Spinal cord (tissue), 10 donors: ENCODE results near the gene USP50. TPM values are rescaled to one million over a fixed set of nuclear protein-coding genes. Genes with fewer than 3 reads are reported as not detected.

Source experiments
- DNase-seq, 6 donors: peaks; one replicate each; pipeline versions ENCODE4 v3.0.0 to v3.0.0-alpha.2; 2013 to 2015; ENCODE audit warnings: low spot score in 6 of 6, low read depth in 4 of 6
- H3K27ac ChIP-seq: one replicate; pipeline ENCODE4 v1.5.1; 2013; ENCODE audit warnings: low read depth, low read length, control low read depth
- H3K27me3 ChIP-seq: one replicate; pipeline ENCODE4 v1.6.1; 2013; ENCODE audit warnings: low read length; ENCODE audit not compliant: control insufficient read depth, insufficient read depth
- H3K36me3 ChIP-seq: one replicate; pipeline ENCODE4 v1.6.1; 2013; ENCODE audit warnings: low read length; ENCODE audit not compliant: control insufficient read depth, insufficient read depth
- H3K4me1 ChIP-seq: one replicate; pipeline ENCODE4 v1.6.1; 2013; ENCODE audit warnings: low read length; ENCODE audit not compliant: control insufficient read depth, insufficient read depth
- H3K4me3 ChIP-seq: one replicate; pipeline ENCODE4 v1.5.1; 2013; ENCODE audit warnings: low read depth, low read length, control low read depth
- H3K9me3 ChIP-seq: one replicate; pipeline ENCODE4 v1.6.1; 2013; ENCODE audit warnings: low read length; ENCODE audit not compliant: control insufficient read depth, insufficient read depth
- WGBS: methylation state at CpG from one replicate; pipeline ENCODE4 v1.1.5; 2013; ENCODE audit warnings: missing lambda C conversion rate; ENCODE audit not compliant: insufficient coverage; 5-methylcytosine and 5-hydroxymethylcytosine counted together
- polyA plus RNA-seq, 2 donors: library from polyadenylated mRNA; unstranded; fragments of 120-200 nt; gene quantifications; one replicate each; pipeline ENCODE4 v1.2.1, GENCODE V29; 2013; ENCODE audit not compliant: insufficient read length in 2 of 2
- total RNA-seq, 2 donors: library from RNA; depleted of rRNA in 1 of 2; stranded (reverse); fragments of 120-200 nt in 1 of 2; fragments of >200 nt in 1 of 2; gene quantifications; one replicate each; pipeline versions ENCODE4 v1.2.3 to v1.2.4, GENCODE V29; 2013 to 2014
- donor health status: healthy.

Gene USP50
- total and polyA plus RNA-seq, 4 donors = 0.94 to 2.3 (median 1.1) TPM

DNA sequence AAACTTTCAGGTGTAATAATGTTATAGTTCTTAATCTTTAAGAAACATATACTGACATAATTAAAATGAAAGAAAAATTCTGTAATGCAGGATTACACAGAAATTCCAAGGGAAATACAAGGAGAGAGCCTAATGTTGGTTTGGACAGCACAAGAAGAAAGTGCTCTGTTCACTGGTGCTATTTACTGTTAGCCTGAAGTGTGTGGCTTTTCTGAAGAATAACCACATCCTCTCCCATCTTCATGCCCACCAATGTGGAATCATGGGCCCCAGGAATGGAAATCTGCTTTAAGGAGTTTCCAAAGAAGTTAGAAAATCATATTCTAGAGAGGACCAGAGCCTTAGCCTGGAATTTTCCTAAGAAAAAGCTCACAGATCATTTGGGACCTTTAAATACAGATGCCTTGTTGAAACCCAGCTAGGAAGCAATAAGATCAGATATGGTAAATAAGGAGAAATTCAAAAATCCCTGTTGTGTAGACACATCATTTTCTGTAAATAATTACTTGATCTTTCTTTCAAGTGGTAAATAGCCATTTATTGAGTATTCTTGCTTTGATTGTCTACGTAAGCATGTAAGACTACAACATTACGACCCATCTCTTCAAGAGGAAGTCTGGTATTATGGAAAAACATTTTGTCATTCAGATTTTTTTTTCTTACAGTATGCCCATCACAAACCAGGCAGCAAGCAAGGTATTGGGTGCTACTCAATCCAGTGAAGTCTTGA is 10.3 kb upstream of the USP50 start:
- no CpG with 5 or more reads among the region's 2 CpGs for WGBS
- DNase-seq = no peak
- Histone ChIP-seq H3K4me1 (no peaks in the 10 kb centered on the region), H3K27ac (no peak overlapping the region), H3K27me3 (no peaks in the 10 kb centered on the region), H3K36me3 (peaks cover 11% of the 10 kb centered on the region), H3K4me3 (no peak overlapping the region), H3K9me3 (no peaks in the 10 kb centered on the region)

DNA sequence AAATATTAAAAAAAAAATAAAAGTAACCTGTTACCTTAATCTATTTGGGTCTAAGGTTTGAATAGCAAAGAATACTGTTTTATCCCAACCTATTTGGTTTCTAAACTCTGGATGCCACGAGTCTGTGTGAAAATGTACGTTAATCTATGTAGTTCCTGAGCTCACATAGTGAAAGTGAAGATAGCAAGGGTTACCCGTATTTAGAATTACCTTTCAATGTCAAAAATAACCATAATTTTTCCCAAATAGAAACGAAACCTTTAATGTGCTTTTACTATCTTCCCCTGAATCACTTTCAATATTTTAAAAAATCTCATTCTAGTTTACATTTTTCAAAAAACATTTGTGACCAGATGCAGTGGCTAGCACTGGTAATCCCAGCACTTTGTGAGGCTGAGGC is 5.8 kb upstream of the USP50 start:
- Histone ChIP-seq H3K27ac (no peak overlapping the region), H3K9me3 (no peaks in the 10 kb centered on the region), H3K4me1 (no peaks in the 10 kb centered on the region), H3K36me3 (no peaks in the 10 kb centered on the region), H3K4me3 (no peak overlapping the region), H3K27me3 (no peaks in the 10 kb centered on the region)
- no peak for DNase-seq
- WGBS = 100% methylated on average over 2 of the region's 4 CpGs

DNA sequence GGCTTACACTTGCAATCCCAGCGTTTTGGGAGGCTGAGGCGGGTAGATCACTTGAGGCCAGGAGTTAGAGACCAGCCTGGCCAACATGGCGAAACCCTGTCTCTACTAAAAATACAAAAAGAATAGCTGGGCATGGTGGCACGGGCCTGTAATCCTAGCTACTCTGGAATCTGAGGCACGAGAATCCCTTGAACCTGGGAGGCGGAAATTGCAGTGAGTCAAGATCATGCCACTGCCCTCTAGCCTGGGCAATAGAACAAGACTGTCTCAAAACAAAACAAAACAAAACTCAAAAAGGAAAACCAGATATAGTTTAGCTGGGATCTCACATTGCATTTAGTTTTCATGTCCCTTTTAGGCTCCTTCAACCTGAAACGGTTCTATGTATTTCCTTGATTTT is 2.9 kb upstream of the USP50 start:
- Histone ChIP-seq H3K4me3 (no peak overlapping the region), H3K27me3 (no peaks in the 10 kb centered on the region), H3K36me3 (no peaks in the 10 kb centered on the region), H3K27ac (no peak overlapping the region), H3K9me3 (no peaks in the 10 kb centered on the region), H3K4me1 (no peaks in the 10 kb centered on the region)
- 92% methylated on average over 5 of the region's 7 CpGs for WGBS
- no peak for DNase-seq

DNA sequence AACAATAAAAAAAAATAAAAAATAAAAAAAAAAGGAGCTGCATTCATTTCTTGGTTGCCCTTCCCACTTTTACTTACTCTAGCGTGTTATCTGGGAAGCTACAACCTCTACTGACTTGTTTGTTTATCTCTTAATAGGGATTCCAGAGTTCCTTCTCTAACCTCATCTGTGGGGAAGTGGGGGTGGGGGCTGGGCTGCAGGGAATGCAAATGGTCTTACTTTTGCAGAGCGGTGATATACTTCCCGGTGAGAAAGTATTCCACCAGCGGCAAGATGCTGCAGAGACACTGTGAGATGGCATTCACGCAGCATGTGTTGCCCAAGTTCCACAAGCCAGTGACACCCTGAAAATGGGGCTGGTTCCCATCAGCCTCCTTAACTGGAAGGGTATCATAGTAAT is 2.1 kb downstream of the USP50 start:
- Histone ChIP-seq H3K4me3 (no peak overlapping the region), H3K4me1 (no peaks in the 10 kb centered on the region), H3K27me3 (no peaks in the 10 kb centered on the region), H3K36me3 (no peaks in the 10 kb centered on the region), H3K9me3 (no peaks in the 10 kb centered on the region), H3K27ac (no peak overlapping the region)
- 75% methylated on average over 4 of the region's 5 CpGs for WGBS
- no peak for DNase-seq

DNA sequence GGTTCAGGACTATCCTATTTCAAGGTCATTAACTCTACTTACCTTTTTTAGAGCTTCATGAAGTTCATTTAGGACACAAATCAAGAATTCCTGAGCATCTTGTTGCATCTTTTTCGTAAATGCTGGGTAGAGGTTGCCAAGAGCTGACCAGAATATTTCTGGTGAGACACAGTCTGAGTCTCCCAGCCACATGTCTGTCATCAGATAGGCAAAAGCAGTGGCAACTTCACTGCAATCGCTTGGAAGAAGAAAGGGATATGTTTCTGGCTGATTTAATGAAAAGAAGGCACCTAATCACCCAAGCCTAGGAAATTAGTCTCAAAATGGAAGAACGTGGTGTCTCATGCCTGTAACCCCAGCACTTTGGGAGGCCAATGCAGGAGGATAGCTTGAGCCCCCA is 2.9 kb downstream of the USP50 start:
- DNase-seq = no peak
- no peak overlapping the region for H3K4me3 ChIP-seq
- no peaks in the 10 kb centered on the region for H3K36me3 ChIP-seq
- no peaks in the 10 kb centered on the region for H3K9me3 ChIP-seq
- no peaks in the 10 kb centered on the region for H3K4me1 ChIP-seq
- H3K27ac ChIP-seq = no peak overlapping the region
- WGBS = 88% methylated on average over 2 of the region's 3 CpGs
- no peaks in the 10 kb centered on the region for H3K27me3 ChIP-seq

DNA sequence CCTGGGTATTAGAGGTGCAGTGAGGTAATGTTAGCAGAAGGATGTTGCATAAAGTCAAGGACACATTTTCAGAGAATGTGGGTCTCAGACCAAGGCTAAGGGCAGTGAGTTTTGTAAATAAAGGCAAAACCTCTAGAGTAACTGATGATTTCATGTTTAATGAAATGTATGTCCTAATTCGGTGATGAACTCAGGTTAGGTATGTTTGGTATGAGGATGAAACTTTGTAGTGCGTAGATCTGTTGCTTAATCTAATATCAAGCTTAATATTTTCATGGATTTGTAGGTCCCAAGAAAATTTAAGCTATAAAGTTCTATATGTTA is 3.6 kb downstream of the USP50 start:
- no peak for DNase-seq

DNA sequence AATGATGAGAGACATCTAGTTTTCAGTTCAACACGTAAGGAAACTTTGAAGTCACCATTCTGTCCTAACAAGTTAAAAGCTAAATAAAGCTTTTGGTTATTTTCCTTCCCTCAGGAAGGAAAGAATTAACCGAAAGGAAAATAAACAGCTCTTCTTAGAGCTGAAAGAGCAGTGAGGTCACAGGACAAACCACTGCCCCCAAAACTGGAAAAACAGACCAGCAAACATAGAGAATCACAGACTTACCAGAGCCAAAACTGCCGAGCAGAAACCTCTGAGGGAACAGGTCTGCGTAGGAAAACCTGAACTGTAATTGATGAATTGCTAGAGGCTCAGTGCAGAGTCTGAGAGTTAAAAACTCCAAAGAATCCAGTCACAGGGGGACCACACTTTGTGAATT is 14.7 kb downstream of the USP50 start:
- Histone ChIP-seq H3K9me3 (no peaks in the 10 kb centered on the region), H3K4me3 (no peak overlapping the region), H3K36me3 (no peaks in the 10 kb centered on the region), H3K27ac (no peak overlapping the region), H3K4me1 (no peaks in the 10 kb centered on the region), H3K27me3 (no peaks in the 10 kb centered on the region)
- 53% methylated on average over 2 of the region's 4 CpGs for WGBS
- no peak for DNase-seq

More for the DNA sequence above, 3.6 kb downstream of the USP50 start:
- H3K36me3 ChIP-seq = no peaks in the 10 kb centered on the region
- H3K9me3 ChIP-seq = no peaks in the 10 kb centered on the region
- no peaks in the 10 kb centered on the region for H3K27me3 ChIP-seq
- no peak overlapping the region for H3K27ac ChIP-seq
- no CpG with 5 or more reads among the region's 2 CpGs for WGBS
- H3K4me3 ChIP-seq = no peak overlapping the region
- no peaks in the 10 kb centered on the region for H3K4me1 ChIP-seq

DNA sequence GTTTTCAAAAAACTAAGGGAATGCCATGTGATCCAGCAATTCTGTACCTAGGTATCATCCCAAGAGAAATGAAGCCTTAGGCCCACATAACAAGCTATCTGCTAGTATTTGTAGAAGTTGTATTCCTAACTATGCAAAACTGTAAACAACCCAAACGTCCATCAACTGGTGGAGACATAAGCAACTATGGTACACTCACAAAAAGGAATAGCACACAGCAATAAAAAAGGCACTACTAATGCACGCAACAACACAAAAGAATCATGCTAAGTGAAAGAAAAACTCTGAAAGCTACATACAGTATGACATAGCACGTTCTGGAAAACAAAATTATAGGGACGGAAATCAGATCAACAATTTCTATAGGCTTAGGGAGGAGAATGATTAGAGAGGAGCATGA is 15.3 kb downstream of the USP50 start:
- Histone ChIP-seq H3K4me3 (no peak overlapping the region), H3K9me3 (no peaks in the 10 kb centered on the region), H3K4me1 (no peaks in the 10 kb centered on the region), H3K27me3 (no peaks in the 10 kb centered on the region), H3K36me3 (no peaks in the 10 kb centered on the region), H3K27ac (no peak overlapping the region)
- DNase-seq = no peak
- no CpG with 5 or more reads among the region's 4 CpGs for WGBS

DNA sequence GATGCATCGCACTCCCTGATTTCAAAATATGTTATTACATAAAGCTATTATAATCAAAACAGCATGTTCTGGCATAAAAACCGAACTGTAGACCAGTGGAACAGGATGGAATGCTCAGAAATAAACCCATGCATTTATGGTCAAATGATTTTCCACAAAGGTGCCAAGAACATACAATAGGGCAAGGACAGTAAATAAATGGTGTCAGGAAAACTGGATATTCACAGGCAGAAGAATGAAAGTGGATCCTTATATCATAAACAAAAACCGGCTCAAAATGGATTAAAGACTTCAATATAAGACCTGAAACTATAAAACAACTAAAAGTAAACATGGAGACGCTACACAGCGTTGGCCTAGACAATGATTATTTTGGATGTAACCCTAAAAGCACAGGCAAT is 22.6 kb downstream of the USP50 start:
- H3K27ac ChIP-seq = no peak overlapping the region
- H3K4me1 ChIP-seq = no peaks in the 10 kb centered on the region
- no peaks in the 10 kb centered on the region for H3K36me3 ChIP-seq
- DNase-seq = peak in 1 of 6 donors; percentile 26
- H3K27me3 ChIP-seq = no peaks in the 10 kb centered on the region
- no peak overlapping the region for H3K4me3 ChIP-seq
- no peaks in the 10 kb centered on the region for H3K9me3 ChIP-seq
- no CpG with 5 or more reads among the region's 5 CpGs for WGBS

DNA sequence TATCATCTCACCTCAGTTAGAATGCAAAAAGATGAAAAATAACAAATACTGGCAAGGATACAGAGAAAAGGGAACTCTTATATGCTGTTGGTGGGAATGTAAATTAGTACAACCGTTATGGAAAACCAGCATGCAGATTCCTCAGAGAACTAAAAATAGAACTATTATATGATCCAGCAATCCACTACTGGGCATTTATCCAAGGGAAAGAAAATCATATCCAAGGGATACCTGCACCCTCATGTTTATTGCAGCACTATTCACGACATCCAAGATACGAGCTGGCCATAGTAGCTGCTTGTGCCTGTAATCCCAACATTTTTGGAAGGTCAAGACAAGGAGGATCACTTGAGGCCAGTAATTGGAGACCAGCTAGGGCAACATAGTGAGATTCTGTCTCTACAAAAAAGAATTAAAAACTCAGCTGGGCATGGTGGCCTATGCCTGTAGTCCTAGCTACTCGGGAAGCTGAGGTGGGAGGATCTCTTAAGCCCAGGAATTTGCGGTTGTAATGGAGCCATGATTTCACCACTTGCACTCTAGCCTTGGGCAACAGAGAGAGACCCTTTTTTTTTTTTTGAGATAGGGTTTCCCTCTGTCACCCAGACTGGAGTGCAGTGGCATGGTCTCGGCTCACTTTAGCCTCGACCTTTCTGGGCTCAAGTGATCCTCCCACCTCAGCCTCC is 26.6 kb downstream of the USP50 start:
- Histone ChIP-seq H3K4me1 (no peaks in the 10 kb centered on the region), H3K4me3 (no peak overlapping the region), H3K9me3 (peaks cover 5% of the 10 kb centered on the region), H3K27me3 (no peaks in the 10 kb centered on the region), H3K36me3 (no peaks in the 10 kb centered on the region), H3K27ac (no peak overlapping the region)
- WGBS = 90% methylated on average over 6 of the region's 7 CpGs
- no peak for DNase-seq
